Subcutaneous abdominal adipose tissue (tissue), 5 donors: ENCODE data around the gene KCNJ3.

Source experiments
- H3K27ac ChIP-seq: one replicate; pipeline ENCODE4 v1.7.0; 2013; ENCODE audit warnings: low read depth, mild to moderate bottlenecking, inconsistent platforms, low read length, moderate library complexity
- H3K27me3 ChIP-seq, 5 donors: one replicate each; pipeline ENCODE4 v1.7.0; 2013; ENCODE audit warnings: low read length in 5 of 5, inconsistent platforms in 1 of 5; ENCODE audit not compliant: control insufficient read depth in 5 of 5, insufficient read depth in 4 of 5
- H3K36me3 ChIP-seq, 5 donors: one replicate each; pipeline ENCODE4 v1.7.0; 2013; ENCODE audit warnings: low read length in 5 of 5; ENCODE audit not compliant: control insufficient read depth in 5 of 5, insufficient read depth in 5 of 5
- H3K4me1 ChIP-seq, 5 donors: one replicate each; pipeline ENCODE4 v1.7.0; 2013; ENCODE audit warnings: low read length in 5 of 5, mild to moderate bottlenecking in 3 of 5, moderate library complexity in 1 of 5; ENCODE audit not compliant: control insufficient read depth in 5 of 5, insufficient read depth in 5 of 5
- H3K4me3 ChIP-seq, 5 donors: one replicate each; pipeline ENCODE4 v1.7.0; 2013; ENCODE audit warnings: low read length in 5 of 5, low read depth in 1 of 5
- H3K9ac ChIP-seq, 5 donors: one replicate each; pipeline ENCODE4 v1.7.0; 2013; ENCODE audit warnings: low read length in 5 of 5, mild to moderate bottlenecking in 4 of 5, moderate library complexity in 3 of 5
- H3K9me3 ChIP-seq, 5 donors: one replicate each; pipeline ENCODE4 v1.7.0; 2013; ENCODE audit warnings: low read length in 5 of 5; ENCODE audit not compliant: control insufficient read depth in 5 of 5
- donor health status: healthy.
- donor health status: healthy.
- donor health status: healthy.
- donor health status: healthy.
- donor health status: healthy.

The KCNJ3 gene

GRCh38 chr2:154704991-154705390 is 6.5 kb downstream of the KCNJ3 start:
- peaks cover 0 to 6% (median 0%) of the 10 kb centered on the region in 5 donors for H3K4me1 ChIP-seq
- no peak overlapping the region for H3K4me3 ChIP-seq
- no peaks in the 10 kb centered on the region for H3K27me3 ChIP-seq
- H3K9me3 ChIP-seq, result no peaks in the 10 kb centered on the region
- H3K36me3 ChIP-seq, result no peaks in the 10 kb centered on the region
- no peak overlapping the region for H3K9ac ChIP-seq
- no peak overlapping the region for H3K27ac ChIP-seq

GRCh38 chr2:154706660-154707059 is 8.2 kb downstream of the KCNJ3 start:
- no peaks in the 10 kb centered on the region for H3K9me3 ChIP-seq
- no peak overlapping the region for H3K9ac ChIP-seq

GRCh38 chr2:154707994-154708575 is 9.6 kb downstream of the KCNJ3 start:
- no peaks in the 10 kb centered on the region for H3K27me3 ChIP-seq
- H3K4me3 ChIP-seq, result no peak overlapping the region
- no peaks in the 10 kb centered on the region for H3K9me3 ChIP-seq
- no peak overlapping the region for H3K9ac ChIP-seq
- peaks cover 0 to 6% (median 0%) of the 10 kb centered on the region in 5 donors for H3K4me1 ChIP-seq
- no peaks in the 10 kb centered on the region for H3K36me3 ChIP-seq
- no peak overlapping the region for H3K27ac ChIP-seq

More at GRCh38 chr2:154706660-154707059, 8.2 kb downstream of the KCNJ3 start:
- H3K36me3 ChIP-seq, result no peaks in the 10 kb centered on the region
- H3K4me3 ChIP-seq, result no peak overlapping the region
- H3K4me1 ChIP-seq, result peaks cover 0 to 6% (median 0%) of the 10 kb centered on the region in 5 donors
- no peaks in the 10 kb centered on the region for H3K27me3 ChIP-seq
- no peak overlapping the region for H3K27ac ChIP-seq

GRCh38 chr2:154709215-154709614 is 10.7 kb downstream of the KCNJ3 start:
- Histone ChIP-seq H3K27ac (no peak overlapping the region), H3K36me3 (no peaks in the 10 kb centered on the region), H3K9me3 (no peaks in the 10 kb centered on the region), H3K4me1 (peaks cover 0 to 6% (median 0%) of the 10 kb centered on the region in 5 donors), H3K27me3 (no peaks in the 10 kb centered on the region), H3K9ac (no peak overlapping the region), H3K4me3 (no peak overlapping the region)

- Histone ChIP-seq H3K4me3 (no peak overlapping the region), H3K4me1 (peaks cover 0 to 6% (median 0%) of the 10 kb centered on the region in 5 donors), H3K9me3 (no peaks in the 10 kb centered on the region), H3K27me3 (no peaks in the 10 kb centered on the region), H3K36me3 (no peaks in the 10 kb centered on the region), H3K9ac (no peak overlapping the region), H3K27ac (no peak overlapping the region)
Observed at GRCh38 chr2:154710078-154710477, 11.6 kb downstream of the KCNJ3 start.

GRCh38 chr2:154710685-154711084 is 12.2 kb downstream of the KCNJ3 start:
- Histone ChIP-seq H3K36me3 (no peaks in the 10 kb centered on the region), H3K9ac (no peak overlapping the region), H3K9me3 (no peaks in the 10 kb centered on the region), H3K27me3 (no peaks in the 10 kb centered on the region), H3K4me3 (no peak overlapping the region), H3K27ac (no peak overlapping the region), H3K4me1 (peaks cover 0 to 6% (median 0%) of the 10 kb centered on the region in 5 donors)

- no peak overlapping the region for H3K27ac ChIP-seq
- no peak overlapping the region for H3K9ac ChIP-seq
- no peak overlapping the region for H3K4me3 ChIP-seq
- no peaks in the 10 kb centered on the region for H3K36me3 ChIP-seq
- H3K4me1 ChIP-seq, result peaks cover 0 to 6% (median 0%) of the 10 kb centered on the region in 5 donors
- no peaks in the 10 kb centered on the region for H3K9me3 ChIP-seq
- H3K27me3 ChIP-seq, result no peaks in the 10 kb centered on the region
Observed at GRCh38 chr2:154713675-154714074, 15.2 kb downstream of the KCNJ3 start.

- Histone ChIP-seq H3K9me3 (no peaks in the 10 kb centered on the region), H3K4me1 (no peaks in the 10 kb centered on the region), H3K4me3 (no peak overlapping the region), H3K27me3 (no peaks in the 10 kb centered on the region), H3K36me3 (no peaks in the 10 kb centered on the region), H3K9ac (no peak overlapping the region), H3K27ac (no peak overlapping the region)
Observed at GRCh38 chr2:154720651-154721050, 22.2 kb downstream of the KCNJ3 start.

GRCh38 chr2:154724194-154724797 is 25.8 kb downstream of the KCNJ3 start:
- no peaks in the 10 kb centered on the region for H3K27me3 ChIP-seq
- no peak overlapping the region for H3K27ac ChIP-seq
- no peaks in the 10 kb centered on the region for H3K4me1 ChIP-seq
- no peaks in the 10 kb centered on the region for H3K36me3 ChIP-seq
- no peak overlapping the region for H3K9ac ChIP-seq
- H3K4me3 ChIP-seq, result no peak overlapping the region
- no peaks in the 10 kb centered on the region for H3K9me3 ChIP-seq

GRCh38 chr2:154740361-154740760 is 41.9 kb downstream of the KCNJ3 start:
- H3K9ac ChIP-seq, result no peak overlapping the region
- H3K27ac ChIP-seq, result no peak overlapping the region
- H3K27me3 ChIP-seq, result no peaks in the 10 kb centered on the region
- no peaks in the 10 kb centered on the region for H3K9me3 ChIP-seq
- no peaks in the 10 kb centered on the region for H3K36me3 ChIP-seq
- H3K4me1 ChIP-seq, result no peaks in the 10 kb centered on the region
- no peak overlapping the region for H3K4me3 ChIP-seq
